Activated T-helper 1 cell treated with anti-CD3 and anti-CD28 coated beads, Interleukin-12 subunit alpha, Interleukin-12 subunit beta, Interleukin-2, Interleukin-4 antibody, amounts not matched to agents 30 ng/mL and 10 ng/mL and 1 ng/mL, durations not matched to agents 14 hours and 24 hours and 36 hours (primary cell): ENCODE results near the gene HEMGN. TPM values are rescaled to one million over a fixed set of nuclear protein-coding genes. Genes with fewer than 3 reads are reported as not detected.
"Not testable (repeated sequence)": the region's sequence is repeated elsewhere in the genome, so short reads cannot be mapped to it uniquely, and the experiment has no call there.

ENCODE experiments used
- DNase-seq: peaks from one replicate; pipeline ENCODE4 v3.0.0; 2021; ENCODE audit warnings: low spot score
- H3K27ac Mint-ChIP-seq: one replicate; pipeline ENCODE4 v1.8.0; 2021; ENCODE audit warnings: mild to moderate bottlenecking, mixed read lengths
- H3K27me3 Mint-ChIP-seq: one replicate; pipeline ENCODE4 v1.8.0; 2022; ENCODE audit warnings: mild to moderate bottlenecking, moderate library complexity, mixed read lengths; ENCODE audit not compliant: insufficient read depth
- H3K36me3 Mint-ChIP-seq: one replicate; pipeline ENCODE4 v1.8.0; 2021; ENCODE audit warnings: low read depth, mixed read lengths
- H3K4me1 Mint-ChIP-seq: one replicate; pipeline ENCODE4 v1.8.0; 2021; ENCODE audit warnings: low read depth, mixed read lengths
- H3K4me3 Mint-ChIP-seq: one replicate; pipeline ENCODE4 v1.8.0; 2021; ENCODE audit warnings: mild to moderate bottlenecking, moderate library complexity, mixed read lengths
- H3K9me3 Mint-ChIP-seq: one replicate; pipeline ENCODE4 v1.8.0; 2021; ENCODE audit warnings: mixed read lengths
- intact Hi-C: fragments of 100-400 bp; cut with micrococcal nuclease; formaldehyde crosslinking; loops from one replicate; pipeline ENCODE4 v1.15.1; 2024
- total RNA-seq: library from RNA; stranded (reverse); gene quantifications from 2 replicates; pipeline ENCODE4 v1.2.3, GENCODE V29; 2022

The HEMGN gene
- total RNA-seq, 1 donor from 2014 or later = 0.31 TPM

GRCh38 chr9:97960678-97961328, 22.8 kb upstream of the HEMGN start:
- not testable (repeated sequence) for H3K27me3 Mint-ChIP-seq, H3K9me3 Mint-ChIP-seq

GRCh38 chr9:97959585-97959984, 21.6 kb upstream of the HEMGN start:
- intact Hi-C loops = no loop called here
- H3K36me3 Mint-ChIP-seq = no peaks in the 10 kb centered on the region
- H3K27ac Mint-ChIP-seq = no peak overlapping the region
- H3K4me3 Mint-ChIP-seq = no peak overlapping the region
- H3K9me3 Mint-ChIP-seq = no peaks in the 10 kb centered on the region
- H3K27me3 Mint-ChIP-seq = peaks cover 2% of the 10 kb centered on the region
- H3K4me1 Mint-ChIP-seq = no peaks in the 10 kb centered on the region
- no peak for DNase-seq

More at GRCh38 chr9:97960678-97961328, 22.8 kb upstream of the HEMGN start:
- H3K4me1 Mint-ChIP-seq, intact Hi-C loops, H3K27ac Mint-ChIP-seq, H3K4me3 Mint-ChIP-seq, H3K36me3 Mint-ChIP-seq, DNase-seq: not testable (repeated sequence)

GRCh38 chr9:97958812-97959511, 21.0 kb upstream of the HEMGN start:
- Mint-ChIP-seq H3K4me3 (no peak overlapping the region), H3K27ac (no peak overlapping the region), H3K9me3 (no peaks in the 10 kb centered on the region), H3K36me3 (no peaks in the 10 kb centered on the region), H3K4me1 (no peaks in the 10 kb centered on the region), H3K27me3 (no peaks in the 10 kb centered on the region)
- no peak for DNase-seq
- intact Hi-C loops = no loop called here

GRCh38 chr9:97956331-97956730, 18.4 kb upstream of the HEMGN start:
- no peak overlapping the region for H3K4me3 Mint-ChIP-seq
- no peaks in the 10 kb centered on the region for H3K4me1 Mint-ChIP-seq
- H3K36me3 Mint-ChIP-seq = no peaks in the 10 kb centered on the region
- intact Hi-C loops = no loop called here
- H3K27me3 Mint-ChIP-seq = peaks cover 4% of the 10 kb centered on the region
- H3K27ac Mint-ChIP-seq = no peak overlapping the region
- H3K9me3 Mint-ChIP-seq = no peaks in the 10 kb centered on the region
- DNase-seq = no peak

GRCh38 chr9:97954550-97954989, 16.6 kb upstream of the HEMGN start:
- peak; percentile 35 for DNase-seq
- Mint-ChIP-seq H3K9me3 (no peaks in the 10 kb centered on the region), H3K4me3 (no peak overlapping the region), H3K36me3 (no peaks in the 10 kb centered on the region), H3K27ac (no peak overlapping the region), H3K27me3 (peaks cover 8% of the 10 kb centered on the region), H3K4me1 (no peaks in the 10 kb centered on the region)
- intact Hi-C loops = loop anchor here (1.0 to 2.0 kb wide), 4 partner anchors 28 to 244 kb away; partner anchors contain the start of gene ANP32B

- H3K36me3 Mint-ChIP-seq, H3K27ac Mint-ChIP-seq, intact Hi-C loops, DNase-seq, H3K4me1 Mint-ChIP-seq, H3K9me3 Mint-ChIP-seq, H3K4me3 Mint-ChIP-seq: not testable (repeated sequence)
- peaks cover 37% of the 10 kb centered on the region for H3K27me3 Mint-ChIP-seq
These were observed 12.9 kb upstream of the HEMGN start for GRCh38 chr9:97950873-97951272.

- H3K27ac Mint-ChIP-seq, DNase-seq, H3K4me3 Mint-ChIP-seq, H3K36me3 Mint-ChIP-seq, H3K4me1 Mint-ChIP-seq, H3K9me3 Mint-ChIP-seq, intact Hi-C loops: not testable (repeated sequence)
- peaks cover 36% of the 10 kb centered on the region for H3K27me3 Mint-ChIP-seq
These were observed 9.1 kb upstream of the HEMGN start for GRCh38 chr9:97947094-97947493.

- H3K4me1 Mint-ChIP-seq, H3K27ac Mint-ChIP-seq, H3K9me3 Mint-ChIP-seq, H3K4me3 Mint-ChIP-seq, DNase-seq, H3K36me3 Mint-ChIP-seq, intact Hi-C loops: not testable (repeated sequence)
- H3K27me3 Mint-ChIP-seq = peaks cover 36% of the 10 kb centered on the region
These were observed 7.5 kb upstream of the HEMGN start for GRCh38 chr9:97945470-97945869.

- Mint-ChIP-seq H3K9me3 (no peaks in the 10 kb centered on the region), H3K36me3 (no peaks in the 10 kb centered on the region), H3K27me3 (peaks cover 34% of the 10 kb centered on the region), H3K4me1 (no peaks in the 10 kb centered on the region), H3K4me3 (no peak overlapping the region), H3K27ac (no peak overlapping the region)
- intact Hi-C loops = no loop called here
- DNase-seq = no peak
These were observed 6.6 kb upstream of the HEMGN start for GRCh38 chr9:97944612-97945011.

- Mint-ChIP-seq H3K4me3 (no peak overlapping the region), H3K9me3 (no peaks in the 10 kb centered on the region), H3K4me1 (peaks cover 7% of the 10 kb centered on the region), H3K27me3 (peaks cover 25% of the 10 kb centered on the region), H3K27ac (no peak overlapping the region), H3K36me3 (no peaks in the 10 kb centered on the region)
- intact Hi-C loops = no loop called here
- no peak for DNase-seq
These were observed 5.4 kb upstream of the HEMGN start for GRCh38 chr9:97943308-97943855.

GRCh38 chr9:97941323-97941722, 3.4 kb upstream of the HEMGN start:
- Mint-ChIP-seq H3K27ac (no peak overlapping the region), H3K27me3 (peaks cover 8% of the 10 kb centered on the region), H3K36me3 (no peaks in the 10 kb centered on the region), H3K4me3 (no peak overlapping the region), H3K9me3 (no peaks in the 10 kb centered on the region), H3K4me1 (peaks cover 16% of the 10 kb centered on the region)
- intact Hi-C loops = no loop called here
- DNase-seq = no peak

- Mint-ChIP-seq H3K27me3 (peaks cover 5% of the 10 kb centered on the region), H3K36me3 (no peaks in the 10 kb centered on the region), H3K9me3 (no peaks in the 10 kb centered on the region), H3K4me1 (peaks cover 16% of the 10 kb centered on the region), H3K27ac (no peak overlapping the region), H3K4me3 (no peak overlapping the region)
- no peak for DNase-seq
- intact Hi-C loops = no loop called here
These were observed 2.8 kb upstream of the HEMGN start for GRCh38 chr9:97940741-97941140.

GRCh38 chr9:97940233-97940632, 2.3 kb upstream of the HEMGN start:
- H3K4me3 Mint-ChIP-seq = no peak overlapping the region
- peaks cover 18% of the 10 kb centered on the region for H3K4me1 Mint-ChIP-seq
- DNase-seq = no peak
- no peaks in the 10 kb centered on the region for H3K9me3 Mint-ChIP-seq
- peaks cover 5% of the 10 kb centered on the region for H3K27me3 Mint-ChIP-seq
- no peaks in the 10 kb centered on the region for H3K36me3 Mint-ChIP-seq
- intact Hi-C loops = no loop called here
- no peak overlapping the region for H3K27ac Mint-ChIP-seq
